ENCODE results near the gene GBE1. TPM values are rescaled to one million over a fixed set of nuclear protein-coding genes. Genes with fewer than 3 reads are reported as not detected.
A peak's percentile ranks its signal among the peaks of the same experiment; 100 is the strongest.

Gene GBE1
- total RNA-seq, 1 experiment from 2014 or later, result 2.1 TPM

GRCh38 chr3:81468391-81468790, 293.1 kb downstream of the GBE1 start:
- no peak for DNase-seq (ENCODE audit: low spot score)

- no peak for DNase-seq (ENCODE audit: low spot score)
Observed at GRCh38 chr3:81466201-81466560, 295.3 kb downstream of the GBE1 start.

- no peak for DNase-seq (ENCODE audit: low spot score)
Observed at GRCh38 chr3:81465510-81466200, 295.8 kb downstream of the GBE1 start.

GRCh38 chr3:81463781-81464180, 297.7 kb downstream of the GBE1 start:
- no peak for DNase-seq (ENCODE audit: low spot score)

GRCh38 chr3:81462921-81463320, 298.5 kb downstream of the GBE1 start:
- no peak for DNase-seq (ENCODE audit: low spot score)

- DNase-seq (ENCODE audit: low spot score), result no peak
Observed at GRCh38 chr3:81459733-81460132, 301.7 kb downstream of the GBE1 start.

- no peak for DNase-seq (ENCODE audit: low spot score)
Observed at GRCh38 chr3:81452418-81452817, 309.0 kb downstream of the GBE1 start.

- DNase-seq (ENCODE audit: low spot score), result no peak
Observed at GRCh38 chr3:81451611-81452010, 309.8 kb downstream of the GBE1 start.

GRCh38 chr3:81451140-81451539, 310.3 kb downstream of the GBE1 start:
- DNase-seq (ENCODE audit: low spot score), result no peak

- DNase-seq (ENCODE audit: low spot score), result no peak
Observed at GRCh38 chr3:81446806-81447205, 314.6 kb downstream of the GBE1 start.

- no peak for DNase-seq (ENCODE audit: low spot score)
Observed at GRCh38 chr3:81445712-81446111, 315.7 kb downstream of the GBE1 start.

GRCh38 chr3:81444817-81445460, 316.5 kb downstream of the GBE1 start:
- no peak for DNase-seq (ENCODE audit: low spot score)

GRCh38 chr3:81443958-81444357, 317.5 kb downstream of the GBE1 start:
- no peak for DNase-seq (ENCODE audit: low spot score)

- no peak for DNase-seq (ENCODE audit: low spot score)
Observed at GRCh38 chr3:81443457-81443782, 318.0 kb downstream of the GBE1 start.

GRCh38 chr3:81442758-81443456, 318.5 kb downstream of the GBE1 start:
- no peak for DNase-seq (ENCODE audit: low spot score)

- DNase-seq (ENCODE audit: low spot score), result no peak
Observed at GRCh38 chr3:81440661-81441060, 320.8 kb downstream of the GBE1 start.

Small RNAs within 50 kb of the gene (small RNA-seq; reads per million reads assigned to genes)
- not detected for gene AC017015.1
- 26.5 reads per million, percentile 93 among the genes with 10 or more reads in this experiment for gene RNU2-28P
